Trophoblast cell (in vitro differentiated cells and primary cell): Measurements from ENCODE around the gene ABRACL.
"Not testable (repeated sequence)": the region's sequence is repeated elsewhere in the genome, so short reads cannot be mapped to it uniquely, and the experiment has no call there.

Source experiments
- DNase-seq, 2 donors: peaks; one replicate each; pipeline ENCODE4 v3.0.0-alpha.2; 2016
- H2AFZ ChIP-seq: 2 replicates; pipeline ENCODE4 v1.6.1; 2013; ENCODE audit warnings: low read length, moderate library complexity, mild to moderate bottlenecking; ENCODE audit not compliant: insufficient read depth, poor library complexity
- H2AK5ac ChIP-seq: 2 replicates; pipeline ENCODE4 v1.6.1; 2013; ENCODE audit warnings: mild to moderate bottlenecking, low read length
- H2BK120ac ChIP-seq: 2 replicates; pipeline ENCODE4 v1.6.1; 2013; ENCODE audit warnings: low read length, mild to moderate bottlenecking, moderate library complexity; ENCODE audit not compliant: insufficient read depth, poor library complexity
- H2BK12ac ChIP-seq: 2 replicates; pipeline ENCODE4 v1.6.1; 2013; ENCODE audit warnings: mild to moderate bottlenecking, low read length, moderate library complexity
- H2BK5ac ChIP-seq: 2 replicates; pipeline ENCODE4 v1.6.1; 2013; ENCODE audit warnings: low read length, low read depth, moderate library complexity, mild to moderate bottlenecking; ENCODE audit not compliant: poor library complexity
- H3K14ac ChIP-seq: 2 replicates; pipeline ENCODE4 v1.6.1; 2013; ENCODE audit warnings: mild to moderate bottlenecking, low read length
- H3K18ac ChIP-seq: 2 replicates; pipeline ENCODE4 v1.6.1; 2013; ENCODE audit warnings: mild to moderate bottlenecking, low read length
- H3K23ac ChIP-seq: 2 replicates; pipeline ENCODE4 v1.6.1; 2013; ENCODE audit warnings: low read length
- H3K27ac ChIP-seq: 2 replicates; pipeline ENCODE4 v1.5.1; 2013; ENCODE audit warnings: low read depth, mild to moderate bottlenecking, inconsistent platforms, low read length, moderate library complexity
- H3K27me3 ChIP-seq: 2 replicates; pipeline ENCODE4 v1.6.1; 2013; ENCODE audit warnings: inconsistent platforms, mild to moderate bottlenecking, low read length, moderate library complexity; ENCODE audit not compliant: insufficient read depth
- H3K36me3 ChIP-seq, 2 experiments: 1 replicate in 1 of 2; 2 replicates in 1 of 2; pipeline ENCODE4 v1.6.1; 2013; ENCODE audit warnings: low read length in 2 of 2, mild to moderate bottlenecking in 2 of 2, moderate library complexity in 1 of 2; ENCODE audit not compliant: insufficient read depth in 2 of 2, control insufficient read depth in 1 of 2
- H3K4ac ChIP-seq: 2 replicates; pipeline ENCODE4 v1.6.1; 2013; ENCODE audit warnings: low read depth, mild to moderate bottlenecking, low read length, moderate library complexity
- H3K4me1 ChIP-seq, 2 experiments: 1 replicate in 1 of 2; 2 replicates in 1 of 2; pipeline ENCODE4 v1.6.1; 2013; ENCODE audit warnings: low read length in 2 of 2, mild to moderate bottlenecking in 2 of 2, moderate library complexity in 1 of 2; ENCODE audit not compliant: insufficient read depth in 2 of 2, control insufficient read depth in 1 of 2
- H3K4me2 ChIP-seq: 2 replicates; pipeline ENCODE4 v1.6.1; 2013; ENCODE audit warnings: inconsistent platforms, mild to moderate bottlenecking, low read length, moderate library complexity
- H3K4me3 ChIP-seq: 2 replicates; pipeline ENCODE4 v1.5.1; 2013; ENCODE audit warnings: mild to moderate bottlenecking, low read depth, low read length, inconsistent platforms
- H3K79me1 ChIP-seq: one replicate; pipeline ENCODE4 v1.6.1; 2013; ENCODE audit warnings: low read length
- H3K79me2 ChIP-seq: 2 replicates; pipeline ENCODE4 v1.6.1; 2013; ENCODE audit warnings: low read length, mild to moderate bottlenecking; ENCODE audit not compliant: control insufficient read depth, insufficient read depth, poor library complexity
- H3K9ac ChIP-seq: 2 replicates; pipeline ENCODE4 v1.6.1; 2013; ENCODE audit warnings: mild to moderate bottlenecking, low read length
- H3K9me3 ChIP-seq: 2 replicates; pipeline ENCODE4 v1.6.1; 2013; ENCODE audit warnings: low read depth, mild to moderate bottlenecking, control low read depth, inconsistent platforms, low read length; ENCODE audit not compliant: insufficient read depth
- H4K12ac ChIP-seq: 2 replicates; pipeline ENCODE4 v1.6.1; 2013; ENCODE audit warnings: low read depth, mild to moderate bottlenecking, low read length, moderate library complexity
- H4K8ac ChIP-seq: 2 replicates; pipeline ENCODE4 v1.6.1; 2013; ENCODE audit warnings: low read depth, mild to moderate bottlenecking, low read length, moderate library complexity
- H4K91ac ChIP-seq: one replicate; pipeline ENCODE4 v1.6.1; 2013; ENCODE audit warnings: low read depth, mild to moderate bottlenecking, low read length, moderate library complexity
- WGBS: extraction: QIAGEN DNeasy Blood & Tissue Kit; methylation state at CpG from one replicate; pipeline ENCODE4 v1.1.7; 2013; ENCODE audit warnings: missing lambda C conversion rate; ENCODE audit not compliant: insufficient read length, insufficient coverage; ENCODE audit errors: extremely low coverage; 5-methylcytosine and 5-hydroxymethylcytosine counted together

The ABRACL gene

DNA sequence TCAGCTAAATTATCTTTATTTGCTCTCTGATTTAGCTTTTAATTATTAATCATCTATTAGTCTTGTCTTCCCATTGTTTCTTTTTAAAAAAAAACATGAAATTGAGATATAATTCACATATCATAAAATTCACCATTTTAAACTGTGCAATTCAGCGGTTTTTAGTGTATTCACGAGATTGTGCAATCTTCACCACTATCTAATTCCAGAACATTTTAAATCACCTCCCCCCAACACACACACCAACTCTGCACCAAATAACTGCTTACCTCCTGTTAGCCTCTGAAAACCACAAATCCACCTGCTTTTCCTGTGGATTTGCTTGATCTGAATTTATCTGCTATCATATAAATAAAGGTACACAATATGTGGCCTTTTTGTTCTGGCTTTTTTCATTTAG lies 8.8 kb upstream of the ABRACL start:
- Histone ChIP-seq H4K12ac (no peak overlapping the region), H3K79me1 (no peaks in the 10 kb centered on the region), H3K4me2 (no peak overlapping the region), H3K9me3 (no peaks in the 10 kb centered on the region), H4K8ac (no peak overlapping the region), H3K4me3 (no peak overlapping the region), H3K36me3 (no peaks in the 10 kb centered on the region), H3K14ac (no peak overlapping the region), H4K91ac (no peak overlapping the region), H3K27me3 (no peaks in the 10 kb centered on the region), H2BK12ac (no peak overlapping the region), H3K4me1 (no peaks in the 10 kb centered on the region), H3K9ac (no peak overlapping the region), H2BK5ac (no peak overlapping the region), H3K27ac (no peak overlapping the region), H3K18ac (no peak overlapping the region), H2AFZ (no peak overlapping the region), H2AK5ac (no peak overlapping the region), H2BK120ac (no peak overlapping the region), H3K4ac (no peak overlapping the region), H3K79me2 (no peaks in the 10 kb centered on the region), H3K23ac (no peak overlapping the region)
- no CpG with 5 or more reads among the region's 2 CpGs for whole genome bisulfite sequencing
- no peak for DNase-seq

DNA sequence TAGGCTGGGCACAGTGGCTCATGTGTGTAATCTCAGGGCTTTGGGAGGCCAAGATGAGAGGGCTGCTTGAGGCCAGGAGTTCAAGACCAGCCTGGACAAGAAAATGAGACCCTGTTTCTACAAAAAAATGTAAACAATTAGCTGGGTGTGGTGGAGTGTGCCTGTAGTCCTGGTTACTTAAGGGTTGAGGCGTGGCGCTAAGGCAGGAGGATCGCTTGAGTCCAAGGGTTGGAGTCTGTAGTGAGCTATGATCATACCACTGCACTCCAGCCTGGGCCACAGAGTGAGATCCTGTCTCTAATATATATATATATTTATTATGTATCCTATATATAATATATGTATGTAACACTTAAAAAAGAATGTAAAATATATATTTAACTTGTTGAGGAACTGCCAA lies 7.9 kb upstream of the ABRACL start:
- no CpG with 5 or more reads among the region's 3 CpGs for WGBS
- H3K9ac ChIP-seq = no peak overlapping the region
- no peak overlapping the region for H3K4me2 ChIP-seq
- H3K27ac ChIP-seq = no peak overlapping the region
- no peaks in the 10 kb centered on the region for H3K27me3 ChIP-seq
- H4K12ac ChIP-seq = no peak overlapping the region
- no peaks in the 10 kb centered on the region for H3K79me2 ChIP-seq
- H4K91ac ChIP-seq = no peak overlapping the region
- H3K4me1 ChIP-seq = no peaks in the 10 kb centered on the region
- H2AK5ac ChIP-seq = no peak overlapping the region
- H2BK5ac ChIP-seq = no peak overlapping the region
- H3K23ac ChIP-seq = no peak overlapping the region
- H3K4ac ChIP-seq = no peak overlapping the region
- no peak overlapping the region for H2AFZ ChIP-seq
- H3K14ac ChIP-seq = no peak overlapping the region
- no peak overlapping the region for H3K18ac ChIP-seq
- H3K79me1 ChIP-seq = no peaks in the 10 kb centered on the region
- H3K4me3 ChIP-seq = no peak overlapping the region
- H2BK120ac ChIP-seq = no peak overlapping the region
- no peaks in the 10 kb centered on the region for H3K36me3 ChIP-seq
- no peak overlapping the region for H2BK12ac ChIP-seq
- no peak overlapping the region for H4K8ac ChIP-seq
- H3K9me3 ChIP-seq = no peaks in the 10 kb centered on the region
- DNase-seq = no peak

DNA sequence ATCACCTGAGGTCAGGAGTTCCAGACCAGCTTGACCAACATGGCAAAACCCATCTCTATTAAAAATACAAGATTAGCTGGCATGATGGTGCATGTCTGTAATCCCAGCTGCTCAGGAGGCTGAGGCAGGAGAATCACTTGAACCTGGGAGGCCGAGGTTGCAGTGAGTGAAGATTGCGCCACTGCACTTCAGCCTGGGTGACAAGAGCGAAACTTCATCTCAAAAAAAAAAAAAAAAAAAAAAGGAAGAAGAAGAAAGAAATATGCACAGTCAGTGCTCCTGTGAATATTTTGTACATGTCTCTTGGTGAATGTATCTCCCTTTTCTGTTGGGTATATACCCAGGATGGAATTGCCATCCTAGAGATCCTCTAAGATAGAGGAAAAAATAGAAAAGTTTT lies 3.1 kb upstream of the ABRACL start:
- not testable (repeated sequence) for H2BK5ac ChIP-seq, H4K91ac ChIP-seq, H3K27me3 ChIP-seq, DNase-seq, H3K18ac ChIP-seq, H2BK12ac ChIP-seq, H3K4me3 ChIP-seq, H2AFZ ChIP-seq, H4K8ac ChIP-seq, H3K9me3 ChIP-seq, H3K27ac ChIP-seq, H2AK5ac ChIP-seq, H3K9ac ChIP-seq, H3K36me3 ChIP-seq, H3K4ac ChIP-seq, H3K4me2 ChIP-seq, H3K14ac ChIP-seq, H3K4me1 ChIP-seq, H3K23ac ChIP-seq, H2BK120ac ChIP-seq, H4K12ac ChIP-seq
- Histone ChIP-seq H3K79me1 (peaks cover 11% of the 10 kb centered on the region), H3K79me2 (peaks cover 12% of the 10 kb centered on the region)
- no CpG with 5 or more reads among the region's 3 CpGs for WGBS

DNA sequence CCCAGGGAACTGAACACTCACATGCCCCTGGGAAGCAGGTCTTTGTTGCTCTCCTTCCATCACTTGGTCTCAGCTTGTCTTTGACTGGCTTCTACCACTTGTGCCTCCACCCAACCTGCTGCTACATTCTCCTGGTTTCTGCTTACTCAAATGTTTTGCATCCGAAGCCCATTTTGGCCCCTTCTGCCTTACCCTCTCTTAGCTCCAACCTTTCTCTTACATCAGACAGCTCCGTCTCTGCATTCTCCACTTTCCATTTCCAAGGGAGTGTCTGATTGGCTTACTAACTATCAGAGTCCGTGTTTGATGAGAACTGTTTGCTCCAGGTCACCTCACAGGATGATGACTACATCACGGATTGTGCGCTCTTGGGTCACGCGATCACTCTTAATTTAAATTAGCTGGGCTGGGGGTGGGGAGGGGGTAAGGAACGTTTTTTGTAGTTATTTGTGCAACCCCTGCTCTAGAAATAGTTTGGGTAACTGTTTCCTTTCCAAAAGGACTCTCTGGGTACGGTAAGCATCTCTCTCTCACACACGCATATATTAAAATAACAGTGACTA lies 844 bp upstream of the ABRACL start:
- H2BK12ac ChIP-seq = no peak overlapping the region
- H3K9me3 ChIP-seq = no peaks in the 10 kb centered on the region
- no peak overlapping the region for H3K4me3 ChIP-seq
- no peak overlapping the region for H2BK120ac ChIP-seq
- peaks cover under 1 to 5% of the 10 kb centered on the region in 2 experiments for H3K4me1 ChIP-seq
- no peak overlapping the region for H3K27ac ChIP-seq
- no peak overlapping the region for H4K91ac ChIP-seq
- peaks cover 11% of the 10 kb centered on the region for H3K79me1 ChIP-seq
- H3K4me2 ChIP-seq = peak overlapping the region; percentile 71
- H3K36me3 ChIP-seq = no peaks in the 10 kb centered on the region
- no peak overlapping the region for H4K12ac ChIP-seq
- H3K14ac ChIP-seq = no peak overlapping the region
- H2AFZ ChIP-seq = peak overlapping the region; percentile 79
- H4K8ac ChIP-seq = no peak overlapping the region
- H3K4ac ChIP-seq = no peak overlapping the region
- no CpG with 5 or more reads among the region's 10 CpGs for WGBS
- no peak overlapping the region for H3K9ac ChIP-seq
- H3K23ac ChIP-seq = no peak overlapping the region
- peaks cover 14% of the 10 kb centered on the region for H3K79me2 ChIP-seq
- H2BK5ac ChIP-seq = no peak overlapping the region
- no peak overlapping the region for H2AK5ac ChIP-seq
- no peak overlapping the region for H3K18ac ChIP-seq
- no peak for DNase-seq
- H3K27me3 ChIP-seq = no peaks in the 10 kb centered on the region
